Measurements from ENCODE around the gene DIAPH3. TPM values are rescaled to one million over a fixed set of nuclear protein-coding genes. Genes with fewer than 3 reads are reported as not detected.

DIAPH3 gene
- total RNA-seq, 1 donor from 2014 or later: 4.8 TPM

DNA sequence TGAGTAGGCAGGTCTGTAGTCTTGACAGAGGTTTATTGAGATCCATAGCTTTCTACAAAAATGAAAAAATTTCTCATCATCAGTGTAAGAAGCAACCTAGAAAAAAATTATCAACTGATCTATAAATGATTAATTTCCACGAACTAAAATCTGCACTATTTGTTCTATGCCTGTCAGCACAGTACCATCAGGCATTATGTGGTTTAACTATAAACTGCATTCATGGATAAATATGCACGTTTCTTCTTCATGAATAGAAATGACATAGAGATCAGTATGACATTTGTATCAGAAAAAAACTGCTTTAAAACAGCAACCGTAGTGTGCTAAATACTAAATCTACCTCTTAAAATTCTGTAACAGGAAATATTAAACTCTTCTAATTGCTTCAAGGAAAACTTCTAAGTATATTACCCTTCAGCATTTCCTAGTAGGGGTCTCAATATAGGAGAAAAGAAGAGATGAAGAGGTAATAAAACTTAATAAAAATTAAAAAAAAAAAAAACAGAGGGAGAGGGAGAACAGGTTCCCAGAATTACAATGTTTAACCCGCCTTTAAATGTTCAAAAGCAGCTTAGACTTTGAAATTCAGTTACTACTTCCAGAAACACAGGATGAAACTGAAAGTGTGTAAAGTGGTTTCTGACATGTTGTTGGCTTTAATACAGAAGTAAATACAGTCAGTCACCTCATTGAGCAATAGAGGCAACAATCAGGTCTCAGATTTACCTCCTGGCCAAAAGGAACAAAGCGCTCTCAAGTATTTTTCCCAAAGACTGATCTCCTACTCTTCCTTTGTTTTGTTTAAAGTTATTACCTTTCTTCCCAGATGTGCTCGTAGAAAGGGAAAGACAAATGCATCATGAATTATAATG is 144.4 kb downstream of the DIAPH3 start:
- DNase-seq (ENCODE audit: low spot score): no peak

DNA sequence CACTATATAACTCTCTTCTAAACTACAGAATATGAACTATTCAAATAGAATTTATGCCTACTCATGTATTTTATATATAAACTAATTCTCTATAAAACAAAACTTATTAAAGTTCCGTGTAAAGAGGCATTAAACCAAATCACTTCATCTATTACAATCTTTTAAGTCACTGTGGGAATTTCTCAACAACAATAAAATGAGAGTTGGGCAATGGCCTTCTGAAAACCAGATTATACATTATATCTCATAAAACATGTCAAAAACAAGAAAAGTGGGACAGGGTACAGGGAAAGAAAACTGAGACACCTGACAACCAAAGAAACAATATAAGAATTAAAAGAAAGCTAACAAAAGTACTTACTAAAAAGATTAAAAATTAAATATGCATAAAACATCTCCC is 145.2 kb downstream of the DIAPH3 start:
- DNase-seq (ENCODE audit: low spot score): no peak

DNA sequence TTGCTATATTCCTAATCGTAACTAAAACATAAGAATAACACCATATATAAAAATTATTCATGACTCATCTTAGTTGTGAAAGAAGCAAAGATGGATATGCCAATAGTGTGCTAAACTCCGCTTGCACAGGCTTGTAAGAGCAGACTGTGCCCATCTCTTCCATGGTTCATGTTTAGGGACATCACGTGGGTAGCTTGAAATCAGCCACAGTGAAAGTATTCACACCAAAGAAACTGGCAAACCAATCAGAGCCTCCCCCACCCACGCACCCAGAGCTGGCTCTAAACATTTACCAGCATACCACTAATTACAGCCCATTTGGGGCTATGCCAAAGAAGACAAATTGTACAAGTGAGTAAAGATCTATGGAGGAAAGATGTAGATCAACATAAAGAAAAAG is 147.5 kb downstream of the DIAPH3 start:
- DNase-seq (ENCODE audit: low spot score): no peak

DNA sequence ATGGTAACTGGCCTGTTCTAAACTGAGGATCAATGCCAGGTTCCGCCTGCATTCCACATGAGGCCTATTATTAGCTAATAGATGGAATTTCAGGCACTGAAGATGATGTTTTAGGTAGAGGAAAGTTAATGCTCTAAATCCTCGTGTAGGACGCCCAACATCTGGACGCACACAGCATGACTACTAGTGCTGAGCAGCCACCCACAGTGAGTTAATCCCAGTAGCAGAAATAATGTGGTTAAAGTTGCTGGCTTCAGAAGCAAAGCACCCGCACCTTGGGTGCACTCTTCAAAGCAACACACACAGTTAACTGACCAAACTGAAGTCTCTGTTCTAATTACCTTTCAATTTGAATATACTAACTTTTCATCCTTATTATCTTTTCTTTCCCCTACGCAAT is 150.6 kb downstream of the DIAPH3 start:
- no peak for DNase-seq (ENCODE audit: low spot score)

DNA sequence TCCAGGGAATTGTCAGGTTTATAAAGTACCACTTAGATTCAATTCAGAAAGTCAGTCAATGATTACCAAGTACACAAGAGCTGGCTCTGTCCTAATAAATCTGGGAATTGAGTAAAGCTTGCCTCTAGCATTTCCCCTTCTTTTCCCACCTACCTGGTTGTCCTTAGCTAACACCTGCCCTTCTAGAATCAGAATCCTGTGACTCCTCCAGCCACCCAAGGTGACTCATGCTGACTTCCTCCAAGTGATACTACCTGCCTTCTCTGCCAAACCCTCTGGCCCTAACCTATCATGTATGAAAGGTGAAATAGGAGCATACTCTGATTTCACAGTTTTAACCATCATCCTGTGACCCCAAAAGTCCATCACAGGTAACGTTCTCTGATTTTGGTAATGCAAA is 151.2 kb downstream of the DIAPH3 start:
- no peak for DNase-seq (ENCODE audit: low spot score)

DNA sequence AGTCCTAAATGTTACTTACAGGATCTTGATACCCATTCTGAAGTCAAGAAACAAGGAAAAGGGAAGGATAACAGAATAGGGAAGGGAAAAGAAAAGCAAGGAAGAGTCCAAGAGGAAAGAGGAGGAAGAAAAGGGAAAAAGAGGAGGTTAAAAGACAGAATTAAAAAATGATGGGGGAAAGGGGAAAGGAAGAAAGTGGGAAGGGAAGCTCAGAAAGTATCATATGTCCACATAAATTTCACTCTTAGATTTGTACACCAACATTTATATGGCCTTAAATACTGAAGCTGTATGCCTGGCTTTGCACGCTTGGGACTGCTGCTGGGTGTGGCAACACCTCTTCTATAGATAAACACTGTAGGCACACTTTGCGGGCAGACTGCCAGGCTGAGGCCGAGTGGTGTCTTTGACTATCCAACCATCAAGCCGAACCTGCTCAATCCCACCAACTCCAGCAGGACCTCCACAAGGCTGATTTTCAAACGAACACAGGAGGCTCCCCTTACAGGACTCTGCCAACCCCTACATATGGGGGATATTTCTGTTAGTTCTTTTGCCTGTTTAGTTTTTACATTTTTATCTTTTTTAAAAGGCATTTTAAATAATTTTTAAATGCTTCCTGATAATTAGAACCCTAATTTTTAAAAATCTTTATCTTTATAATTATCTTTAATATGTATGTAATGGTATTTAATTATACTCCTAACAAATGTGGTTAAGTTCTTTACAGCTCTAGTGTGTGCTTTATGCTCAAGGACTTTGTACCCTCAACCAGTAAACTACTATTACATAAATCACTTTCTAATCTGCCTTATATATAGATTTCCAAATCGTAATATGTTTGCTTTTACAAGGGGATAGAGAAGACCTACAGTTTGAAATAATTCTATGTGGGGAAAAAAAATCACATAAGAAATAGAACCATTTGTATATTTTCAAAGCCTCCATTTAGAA is 154.2 kb downstream of the DIAPH3 start:
- no peak for DNase-seq (ENCODE audit: low spot score)

DNA sequence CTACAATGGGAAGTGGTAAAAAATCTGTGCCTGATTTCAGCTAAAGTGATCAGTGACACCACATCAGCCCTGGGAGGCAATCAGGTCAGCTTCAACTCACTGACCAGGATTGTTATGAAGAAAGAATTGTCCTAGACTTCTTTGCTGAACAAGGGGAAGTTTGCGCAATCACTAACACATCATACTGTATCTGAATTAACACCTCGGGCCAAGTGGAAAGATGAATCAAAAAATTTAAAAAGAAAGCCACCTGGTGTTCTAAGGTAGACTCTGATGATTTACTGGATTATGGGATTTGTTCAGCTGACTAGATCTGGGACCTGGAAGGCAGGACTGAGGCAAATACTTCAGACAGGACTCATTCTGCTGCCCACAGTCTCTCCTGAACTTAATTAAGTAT is 161.8 kb downstream of the DIAPH3 start:
- no peak for DNase-seq (ENCODE audit: low spot score)

DNA sequence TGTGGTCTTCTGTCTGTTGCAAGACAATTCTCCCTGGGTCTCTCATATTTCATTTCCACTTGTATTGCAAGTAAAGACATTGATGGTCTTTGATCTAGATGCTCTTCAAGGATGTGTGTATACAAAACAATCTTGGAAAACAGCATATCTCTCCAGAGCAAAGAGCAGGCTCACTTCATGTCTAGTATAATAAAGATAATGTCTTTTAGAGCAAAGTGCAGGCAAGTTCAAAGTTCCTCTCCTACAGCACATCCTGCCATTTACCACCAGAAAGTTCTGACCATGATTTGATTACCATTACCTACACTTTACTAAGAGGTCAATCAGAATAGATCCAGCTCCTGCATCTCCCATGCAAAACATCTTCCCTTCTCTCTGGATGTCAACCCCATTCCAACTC is 162.8 kb downstream of the DIAPH3 start:
- no peak for DNase-seq (ENCODE audit: low spot score)

DNA sequence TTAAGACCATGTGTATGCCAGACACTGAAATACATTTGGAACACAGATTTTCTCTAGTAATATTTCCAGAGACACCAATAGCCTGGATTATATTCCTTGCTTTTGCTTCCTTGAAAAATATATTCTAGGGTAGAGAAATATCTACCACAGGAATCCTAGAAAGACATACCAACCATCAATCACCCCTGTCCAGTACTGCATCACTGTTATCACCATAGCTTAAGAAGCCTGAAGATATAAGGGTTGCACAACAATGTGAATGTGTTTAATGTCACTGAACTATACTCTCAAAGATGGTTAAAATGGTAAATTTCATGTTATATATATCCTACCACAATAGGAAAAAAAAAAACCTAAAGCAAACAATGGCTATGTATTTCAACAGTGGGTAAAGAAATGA is 163.6 kb downstream of the DIAPH3 start:
- peak; percentile 21 for DNase-seq (ENCODE audit: low spot score)

DNA sequence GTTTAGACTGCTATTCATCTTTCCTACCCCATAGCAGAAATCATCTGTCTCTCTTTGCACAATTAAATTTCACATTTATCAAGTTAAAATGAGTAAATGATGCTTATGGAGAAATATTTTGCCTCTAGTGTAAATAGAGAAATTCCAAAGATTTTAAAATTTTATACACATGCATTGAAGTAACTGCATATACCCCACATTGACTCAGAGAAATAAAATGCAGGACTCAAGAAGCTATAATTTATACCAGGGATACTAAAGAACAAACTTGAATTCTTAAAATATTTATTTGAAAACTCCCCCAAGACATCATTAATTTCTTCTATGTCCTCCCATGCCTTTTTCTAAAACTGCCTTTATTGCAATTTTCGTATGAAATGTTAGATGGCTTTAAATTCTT is 165.8 kb downstream of the DIAPH3 start:
- DNase-seq (ENCODE audit: low spot score): no peak

DNA sequence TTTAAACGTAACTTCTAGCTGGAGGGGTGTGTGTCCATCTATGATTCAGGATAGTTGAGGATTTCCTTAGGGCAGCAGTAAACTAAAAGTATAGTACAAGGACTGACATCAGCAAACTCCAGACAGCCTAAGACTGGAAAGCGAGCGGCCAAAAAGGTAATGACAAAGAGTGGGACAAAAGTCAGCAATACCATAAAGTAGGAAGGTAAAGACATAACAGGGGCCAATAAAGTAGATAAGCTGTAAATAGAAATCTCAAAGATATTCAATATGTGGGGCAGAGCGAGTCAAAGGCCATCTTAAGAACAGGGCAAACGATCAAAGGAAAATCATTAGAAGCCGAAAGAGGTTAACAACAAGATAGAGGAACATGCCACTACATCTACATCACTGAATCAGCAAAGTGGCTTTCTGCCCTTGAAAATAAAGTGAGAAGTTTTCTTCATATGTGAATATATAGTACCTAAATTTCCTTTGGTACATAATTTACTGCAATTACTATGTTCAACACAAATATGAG is 167.2 kb downstream of the DIAPH3 start:
- DNase-seq (ENCODE audit: low spot score): no peak

DNA sequence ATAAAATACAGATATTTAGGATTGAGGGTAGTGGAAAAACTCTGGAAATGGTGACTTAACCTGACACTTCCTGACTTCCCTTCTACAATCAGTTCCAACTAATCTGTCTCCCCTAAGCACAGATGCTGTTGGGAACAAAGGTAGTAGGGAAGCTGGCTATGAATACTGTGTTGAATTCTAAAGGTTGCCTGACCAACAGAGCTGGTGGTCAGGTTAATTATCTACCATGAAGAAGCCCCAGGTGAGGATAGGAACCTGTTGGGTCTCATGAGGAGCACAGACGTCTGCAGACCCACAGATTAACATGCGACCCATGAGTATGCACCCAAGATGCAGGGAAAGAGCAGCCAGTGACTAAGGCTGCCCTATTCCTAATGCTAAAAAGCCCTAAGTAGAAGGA is 172.3 kb downstream of the DIAPH3 start:
- DNase-seq (ENCODE audit: low spot score): no peak

DNA sequence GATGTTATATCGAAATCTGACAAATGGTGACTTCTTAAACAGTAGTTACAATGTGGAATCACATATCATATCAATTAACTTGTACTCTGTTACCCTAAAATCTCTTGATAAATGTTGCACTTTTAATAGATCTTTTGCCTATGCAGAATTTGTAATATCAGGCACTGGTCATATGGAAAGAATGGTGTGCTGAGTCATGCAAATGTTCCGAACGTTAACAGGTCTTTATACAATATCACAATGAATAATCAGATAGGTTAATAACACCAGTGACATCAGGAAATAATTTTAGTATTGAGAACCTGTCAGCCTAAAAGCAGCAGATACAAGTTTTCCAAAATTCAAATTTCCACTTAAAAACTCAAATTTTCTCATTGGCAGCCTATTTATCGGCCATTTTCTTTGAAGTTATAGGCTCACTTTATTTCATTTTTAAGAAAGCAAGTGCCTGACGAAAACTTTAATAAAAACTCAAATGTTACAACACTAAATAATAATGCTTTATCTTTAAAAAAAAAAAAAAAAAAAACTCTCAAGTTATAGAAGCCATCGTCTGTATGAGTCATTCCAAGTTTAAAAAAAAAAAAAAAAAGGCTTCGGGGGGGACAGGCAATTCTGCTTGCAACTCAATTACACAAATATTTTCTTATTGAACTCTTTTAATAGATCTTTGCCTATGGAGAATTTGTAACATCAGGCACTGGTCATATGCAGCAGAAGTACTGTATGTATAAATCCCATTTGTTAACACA is 180.9 kb downstream of the DIAPH3 start:
- no peak for DNase-seq (ENCODE audit: low spot score)

DNA sequence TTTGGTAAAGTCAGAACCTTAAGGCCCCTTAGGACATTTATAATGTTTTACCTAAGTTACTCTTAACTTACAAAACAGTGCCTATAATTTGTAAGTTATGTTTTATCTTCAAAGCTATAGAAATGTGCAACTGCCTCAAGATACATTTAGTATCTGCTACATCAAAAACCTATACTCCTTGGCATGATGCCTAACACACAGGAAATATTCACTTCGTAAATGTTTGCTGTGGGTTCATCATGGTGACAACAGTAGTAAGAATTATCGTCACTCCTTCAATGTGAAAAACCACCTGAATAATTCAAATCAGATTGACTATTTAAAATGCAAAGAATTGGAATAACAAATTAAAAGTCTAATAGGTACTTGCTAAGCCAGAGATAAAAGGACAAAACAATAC is 184.1 kb downstream of the DIAPH3 start:
- DNase-seq (ENCODE audit: low spot score): no peak

DNA sequence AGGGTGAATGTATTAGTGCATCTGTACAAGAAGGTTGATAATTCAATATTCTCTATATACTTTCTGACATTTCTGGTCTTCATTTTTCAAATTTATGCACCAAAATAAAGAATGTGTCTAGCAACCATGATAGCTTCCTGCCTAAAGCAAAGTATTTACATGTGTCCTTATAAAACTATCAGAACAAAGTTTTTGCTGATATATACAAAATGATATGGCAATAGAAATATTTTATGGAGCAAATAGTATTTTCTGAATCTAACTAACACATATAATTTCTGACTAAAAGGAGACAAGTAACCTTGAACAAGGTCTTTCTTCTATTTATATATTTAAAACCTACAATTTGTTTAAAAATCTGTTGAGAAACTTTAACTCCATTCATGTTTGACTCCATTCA is 184.9 kb downstream of the DIAPH3 start:
- no peak for DNase-seq (ENCODE audit: low spot score)

DNA sequence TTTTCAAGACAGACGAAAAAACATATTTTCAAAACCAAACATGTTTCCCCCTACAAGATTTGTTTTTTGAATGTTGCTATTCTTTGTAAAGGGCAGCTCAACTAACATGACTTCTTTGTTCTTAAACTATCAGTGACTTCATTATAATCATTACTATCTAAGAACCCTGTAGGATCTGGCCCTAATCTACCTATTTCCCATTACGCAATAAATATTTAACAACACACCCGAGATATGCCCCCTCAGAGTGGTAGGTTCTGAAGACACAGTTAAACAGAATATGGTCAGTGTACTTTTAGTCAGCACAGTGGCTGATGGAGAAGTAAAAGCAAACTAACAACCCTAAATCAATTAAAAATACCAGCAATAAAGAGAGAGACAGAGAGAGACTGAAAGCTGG is 186.9 kb downstream of the DIAPH3 start:
- DNase-seq (ENCODE audit: low spot score): no peak

DNA sequence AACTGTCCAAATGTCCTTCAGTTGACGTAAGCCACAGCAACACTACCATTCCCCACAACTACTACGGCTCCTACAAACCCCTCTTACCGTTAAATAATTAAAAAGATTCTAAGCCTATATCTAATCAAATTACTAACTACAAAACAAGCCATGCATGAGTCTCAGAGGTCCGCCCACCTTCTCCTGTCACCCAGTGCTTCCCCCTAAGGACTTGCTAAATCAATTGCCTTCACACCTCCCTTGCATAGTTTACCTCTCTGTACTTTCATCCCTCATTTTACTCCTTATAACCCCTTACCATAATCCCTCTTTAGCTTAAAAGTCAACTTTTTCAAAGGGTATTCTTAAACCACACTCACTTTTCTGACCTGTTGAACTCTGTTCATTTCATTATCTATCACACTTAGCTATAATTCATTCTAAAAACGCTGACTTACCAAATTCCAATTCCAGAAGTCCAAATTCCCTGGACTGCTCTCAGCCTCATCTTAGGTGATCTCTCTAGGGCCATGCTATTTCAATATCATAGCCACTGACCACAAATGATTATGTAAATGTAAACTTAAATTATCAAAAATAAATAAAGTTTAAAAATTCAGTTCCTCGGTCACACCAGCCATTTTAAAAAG is 187.8 kb downstream of the DIAPH3 start:
- DNase-seq (ENCODE audit: low spot score): no peak

DNA sequence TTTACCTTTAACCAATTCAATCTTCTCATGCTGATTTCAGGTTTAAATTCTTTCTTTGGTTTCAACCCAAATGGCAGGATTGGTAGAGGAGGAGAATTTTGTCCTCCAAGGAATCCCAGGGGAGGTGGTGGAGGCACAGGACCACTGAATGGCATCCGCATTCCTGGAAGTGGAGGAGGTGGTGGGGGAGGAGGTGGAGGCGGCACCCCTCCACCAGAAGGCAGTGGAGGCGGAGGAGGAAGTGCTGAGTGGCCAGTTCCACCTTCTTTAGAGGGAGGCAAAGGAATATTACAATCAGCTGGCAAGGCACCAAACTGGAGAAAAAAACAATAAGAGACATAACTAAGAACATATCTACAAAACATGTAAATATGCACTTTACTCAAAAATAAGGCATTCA is 192.9 kb downstream of the DIAPH3 start:
- no peak for DNase-seq (ENCODE audit: low spot score)

DNA sequence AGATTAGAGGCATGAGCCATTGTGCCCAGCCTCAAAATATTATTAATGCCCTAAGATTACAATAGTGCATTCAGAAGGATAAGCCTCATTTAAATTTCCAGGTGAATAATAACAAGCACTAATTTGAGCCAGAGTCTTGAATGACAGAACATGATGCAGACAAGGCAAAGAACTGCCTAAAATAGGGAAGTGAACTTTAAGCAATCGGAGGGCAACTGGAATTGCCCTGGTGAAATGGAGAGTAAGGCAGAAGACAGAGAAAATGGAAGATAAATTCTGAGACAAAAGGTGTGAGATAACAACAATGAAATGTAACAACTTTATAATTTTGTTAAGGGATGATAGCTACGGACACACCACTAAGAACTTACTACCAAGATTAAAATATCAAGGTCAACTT is 199.9 kb downstream of the DIAPH3 start:
- no peak for DNase-seq (ENCODE audit: low spot score)

DNA sequence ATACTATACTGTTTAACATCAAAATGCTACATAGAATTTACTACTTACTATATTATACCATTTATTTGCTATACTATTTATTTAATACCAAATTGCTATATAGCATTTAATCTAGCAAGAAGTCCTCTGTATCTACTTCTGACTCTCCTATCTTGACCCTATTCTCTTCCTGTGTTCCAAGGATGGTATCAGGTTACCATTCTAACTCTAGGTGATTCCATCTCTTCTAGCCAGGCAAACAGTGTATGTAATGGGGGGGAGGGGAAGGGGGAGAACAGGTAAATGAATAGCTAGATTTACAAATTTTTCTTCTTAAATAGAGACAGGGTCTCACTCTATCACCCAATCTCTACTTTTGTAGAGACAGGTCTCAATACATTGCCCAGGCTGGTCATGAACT is 200.3 kb downstream of the DIAPH3 start:
- no peak for DNase-seq (ENCODE audit: low spot score)

DNA sequence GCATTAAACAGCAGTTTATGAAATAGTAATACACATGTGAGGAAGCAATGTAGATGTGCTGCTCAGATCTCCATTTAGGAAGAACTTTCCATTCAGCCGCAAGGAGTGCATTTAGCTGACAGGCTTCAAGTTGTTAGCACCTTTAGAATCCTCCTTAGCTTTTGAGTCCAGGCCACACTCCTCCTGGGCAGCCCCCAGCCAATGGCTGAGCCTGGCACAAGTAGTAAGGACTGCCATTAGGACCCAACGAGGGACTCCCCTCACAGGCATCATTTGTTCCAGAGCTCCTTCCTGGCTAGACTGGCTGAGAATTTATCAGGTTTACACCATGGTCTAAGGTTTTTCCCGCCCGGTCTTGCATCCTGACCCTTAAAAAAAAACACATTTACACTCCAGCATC is 201.4 kb downstream of the DIAPH3 start:
- DNase-seq (ENCODE audit: low spot score): no peak
